Measurements from ENCODE around the gene PATE1.

DNA sequence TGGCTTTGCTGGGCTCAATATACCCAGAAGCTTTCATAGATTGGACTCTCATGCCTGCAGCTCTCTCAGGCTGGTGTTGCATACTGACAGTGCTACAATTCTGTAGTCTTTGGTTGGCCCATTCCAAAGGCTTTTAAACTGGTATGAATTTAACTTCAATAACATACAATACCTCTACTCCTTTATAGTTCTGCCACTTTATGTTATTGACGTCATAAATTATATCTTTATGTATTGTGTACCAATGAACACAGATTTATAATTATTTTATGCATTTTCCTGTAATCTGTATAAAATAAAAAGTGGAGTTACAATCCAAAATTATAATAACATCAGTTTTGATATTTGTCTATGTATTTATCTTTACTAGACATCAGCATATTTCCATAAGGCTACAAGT lies 16.4 kb downstream of the PATE1 start:
- TF ChIP-seq, protein P1, sequence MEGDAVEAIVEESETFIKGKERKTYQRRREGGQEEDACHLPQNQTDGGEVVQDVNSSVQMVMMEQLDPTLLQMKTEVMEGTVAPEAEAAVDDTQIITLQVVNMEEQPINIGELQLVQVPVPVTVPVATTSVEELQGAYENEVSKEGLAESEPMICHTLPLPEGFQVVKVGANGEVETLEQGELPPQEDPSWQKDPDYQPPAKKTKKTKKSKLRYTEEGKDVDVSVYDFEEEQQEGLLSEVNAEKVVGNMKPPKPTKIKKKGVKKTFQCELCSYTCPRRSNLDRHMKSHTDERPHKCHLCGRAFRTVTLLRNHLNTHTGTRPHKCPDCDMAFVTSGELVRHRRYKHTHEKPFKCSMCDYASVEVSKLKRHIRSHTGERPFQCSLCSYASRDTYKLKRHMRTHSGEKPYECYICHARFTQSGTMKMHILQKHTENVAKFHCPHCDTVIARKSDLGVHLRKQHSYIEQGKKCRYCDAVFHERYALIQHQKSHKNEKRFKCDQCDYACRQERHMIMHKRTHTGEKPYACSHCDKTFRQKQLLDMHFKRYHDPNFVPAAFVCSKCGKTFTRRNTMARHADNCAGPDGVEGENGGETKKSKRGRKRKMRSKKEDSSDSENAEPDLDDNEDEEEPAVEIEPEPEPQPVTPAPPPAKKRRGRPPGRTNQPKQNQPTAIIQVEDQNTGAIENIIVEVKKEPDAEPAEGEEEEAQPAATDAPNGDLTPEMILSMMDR (IDR thresholded peaks at IDR 0.05): no peak
- no peak for TF ChIP-seq POLR2A (IDR thresholded peaks at IDR 0.05)
